Smooth muscle cell (in vitro differentiated cells): Measurements from ENCODE around the gene RPL41. TPM values are rescaled to one million over a fixed set of nuclear protein-coding genes. Genes with fewer than 3 reads are reported as not detected.
A peak's percentile ranks its signal among the peaks of the same experiment; 100 is the strongest.

ENCODE experiments used
- DNase-seq: peaks from one replicate; lab custom pipeline; 2025; ENCODE audit not compliant: unreplicated experiment; lab: John Stamatoyannopoulos, UW
- H2AFZ ChIP-seq: fragments of 200-600 bp; sonication (generic); 2 replicates; pipeline ENCODE4 v1.6.0; 2016; ENCODE audit warnings: antibody characterized with exemption, low read depth, mild to moderate bottlenecking
- H3F3A ChIP-seq: fragments of 200-600 bp; sonication (generic); 2 replicates; pipeline ENCODE4 v1.6.0; 2017; ENCODE audit warnings: antibody characterized with exemption, low read depth
- H3K27ac ChIP-seq: fragments of 200-600 bp; sonication (generic); 2 replicates; pipeline ENCODE4 v1.5.1; 2016; ENCODE audit warnings: low read depth, mild to moderate bottlenecking
- H3K27me3 ChIP-seq: fragments of 200-600 bp; sonication (generic); 2 replicates; pipeline ENCODE4 v1.6.1; 2016; ENCODE audit warnings: low read depth, mild to moderate bottlenecking
- H3K36me3 ChIP-seq: fragments of 200-600 bp; sonication (generic); 2 replicates; pipeline ENCODE4 v1.5.1; 2016; ENCODE audit warnings: low read depth
- H3K4me1 ChIP-seq: fragments of 200-600 bp; sonication (generic); 2 replicates; pipeline ENCODE4 v1.5.1; 2016; ENCODE audit warnings: low read depth
- H3K4me2 ChIP-seq: fragments of 200-600 bp; sonication (generic); 2 replicates; pipeline ENCODE4 v1.6.0; 2016; ENCODE audit warnings: mild to moderate bottlenecking
- H3K4me3 ChIP-seq: fragments of 200-600 bp; sonication (generic); 2 replicates; pipeline ENCODE4 v1.5.1; 2016; ENCODE audit warnings: mild to moderate bottlenecking
- H3K79me2 ChIP-seq: fragments of 200-600 bp; sonication (generic); 2 replicates; pipeline ENCODE4 v1.6.0; 2016; ENCODE audit warnings: low read depth, mild to moderate bottlenecking
- H3K9ac ChIP-seq: fragments of 200-600 bp; sonication (generic); 2 replicates; pipeline ENCODE4 v1.6.0; 2016; ENCODE audit warnings: low read depth
- H3K9me3 ChIP-seq: fragments of 200-600 bp; sonication (generic); replicated peaks from 2 replicates; pipeline ENCODE4 v1.5.1; 2016; ENCODE audit warnings: low read depth
- H4K20me1 ChIP-seq: fragments of 200-600 bp; sonication (generic); 2 replicates; pipeline ENCODE4 v1.6.0; 2016; ENCODE audit warnings: low read depth
- WGBS: methylation state at CpG from one replicate; pipeline ENCODE4 v1.1.7; 2016; ENCODE audit warnings: low lambda C conversion rate; 5-methylcytosine and 5-hydroxymethylcytosine counted together
- polyA plus RNA-seq: library from polyadenylated mRNA; unstranded; fragments of >200 nt; fragmentation: Nextera tagmentation; extraction: Ambion mirVana; gene quantifications from 2 replicates; pipeline ENCODE4 v1.2.1, GENCODE V29; 2016
- total RNA-seq: library from RNA; depleted of rRNA; stranded (reverse); fragments of >200 nt; gene quantifications from 2 replicates; pipeline ENCODE4 v1.2.3, GENCODE V29; 2014
- TF ChIP-seq, protein P1 (sequence below): fragments of 200-600 bp; sonication (generic); IDR thresholded peaks from 2 replicates; pipeline ENCODE4 v1.5.1; 2017; ENCODE audit warnings: borderline replicate concordance, mild to moderate bottlenecking, antibody characterized with exemption; ENCODE audit not compliant: insufficient read depth, poor library complexity, severe bottlenecking

The RPL41 gene
- total and polyA plus RNA-seq, 2 experiments from 2014 or later = 2,414 to 3,246 TPM

DNA sequence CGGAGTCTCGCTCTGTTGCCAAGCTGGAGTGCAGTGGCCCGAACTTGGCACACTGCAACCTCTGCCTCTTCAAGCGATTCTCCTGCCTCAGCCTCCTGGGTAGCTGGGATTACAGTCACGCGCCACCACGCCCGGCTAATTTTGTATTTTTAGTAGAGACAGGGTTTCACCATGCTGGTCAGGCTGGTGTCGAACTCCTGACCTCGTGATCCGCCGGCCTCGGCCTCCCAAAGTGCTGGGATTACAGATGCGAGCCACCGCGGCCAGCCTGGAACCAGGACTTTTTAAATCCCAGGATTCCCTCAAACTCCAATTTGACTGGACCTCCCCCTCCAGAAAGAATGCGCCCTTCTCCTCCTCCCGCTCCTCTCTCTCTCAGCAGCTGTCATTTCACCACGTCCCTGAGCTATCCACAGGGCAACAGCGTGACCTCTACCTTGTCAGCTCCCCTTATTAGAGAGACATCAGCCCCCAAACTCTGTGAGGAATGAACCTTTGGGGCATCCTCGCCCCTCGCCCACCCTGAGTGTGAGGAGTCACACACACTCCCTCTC, 13.6 kb downstream of the RPL41 start:
- Histone ChIP-seq H3K4me3 (no peak overlapping the region), H3K4me2 (peak overlapping the region; percentile 90), H3K27ac (no peak overlapping the region), H3K9me3 (no peaks in the 10 kb centered on the region), H3F3A (peaks cover 14% of the 10 kb centered on the region), H2AFZ (no peak overlapping the region), H3K27me3 (no peaks in the 10 kb centered on the region), H3K4me1 (peaks cover 21% of the 10 kb centered on the region), H3K79me2 (peaks cover 14% of the 10 kb centered on the region), H3K36me3 (no peaks in the 10 kb centered on the region), H4K20me1 (no peaks in the 10 kb centered on the region), H3K9ac (no peak overlapping the region)
- DNase-seq = no peak
- WGBS = 82% methylated on average over 22 of the region's 22 CpGs
- TF ChIP-seq, protein P1, sequence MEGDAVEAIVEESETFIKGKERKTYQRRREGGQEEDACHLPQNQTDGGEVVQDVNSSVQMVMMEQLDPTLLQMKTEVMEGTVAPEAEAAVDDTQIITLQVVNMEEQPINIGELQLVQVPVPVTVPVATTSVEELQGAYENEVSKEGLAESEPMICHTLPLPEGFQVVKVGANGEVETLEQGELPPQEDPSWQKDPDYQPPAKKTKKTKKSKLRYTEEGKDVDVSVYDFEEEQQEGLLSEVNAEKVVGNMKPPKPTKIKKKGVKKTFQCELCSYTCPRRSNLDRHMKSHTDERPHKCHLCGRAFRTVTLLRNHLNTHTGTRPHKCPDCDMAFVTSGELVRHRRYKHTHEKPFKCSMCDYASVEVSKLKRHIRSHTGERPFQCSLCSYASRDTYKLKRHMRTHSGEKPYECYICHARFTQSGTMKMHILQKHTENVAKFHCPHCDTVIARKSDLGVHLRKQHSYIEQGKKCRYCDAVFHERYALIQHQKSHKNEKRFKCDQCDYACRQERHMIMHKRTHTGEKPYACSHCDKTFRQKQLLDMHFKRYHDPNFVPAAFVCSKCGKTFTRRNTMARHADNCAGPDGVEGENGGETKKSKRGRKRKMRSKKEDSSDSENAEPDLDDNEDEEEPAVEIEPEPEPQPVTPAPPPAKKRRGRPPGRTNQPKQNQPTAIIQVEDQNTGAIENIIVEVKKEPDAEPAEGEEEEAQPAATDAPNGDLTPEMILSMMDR = no peak

DNA sequence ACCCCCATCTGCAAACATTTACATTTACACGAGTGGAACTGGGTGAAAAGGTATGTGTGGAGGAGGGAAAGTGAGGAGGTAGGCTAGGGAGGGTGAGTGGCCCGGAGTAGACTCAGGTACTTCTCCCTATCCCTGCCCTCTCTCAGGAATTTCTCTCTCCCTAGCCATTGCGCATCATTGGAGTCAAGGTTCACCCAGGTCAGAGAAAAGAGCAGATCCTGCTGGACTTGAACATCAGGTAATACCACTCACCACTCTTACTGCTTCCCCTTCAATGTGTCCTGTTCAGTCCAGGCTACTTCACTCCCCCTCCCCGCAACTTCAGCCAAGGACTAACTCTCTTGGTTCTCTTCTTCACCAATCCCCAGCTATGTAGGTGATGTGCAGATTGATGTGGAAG, 14.4 kb downstream of the RPL41 start:
- Histone ChIP-seq H3K4me1 (peaks cover 21% of the 10 kb centered on the region), H3K9ac (no peak overlapping the region), H2AFZ (no peak overlapping the region), H3K4me2 (no peak overlapping the region), H4K20me1 (no peaks in the 10 kb centered on the region), H3K27ac (no peak overlapping the region), H3K79me2 (peaks cover 14% of the 10 kb centered on the region), H3K9me3 (no peaks in the 10 kb centered on the region), H3K27me3 (no peaks in the 10 kb centered on the region), H3K36me3 (no peaks in the 10 kb centered on the region), H3F3A (peaks cover 14% of the 10 kb centered on the region), H3K4me3 (no peak overlapping the region)
- 92% methylated on average over 4 of the region's 4 CpGs for WGBS
- TF ChIP-seq, protein P1 = no peak
- DNase-seq = no peak

DNA sequence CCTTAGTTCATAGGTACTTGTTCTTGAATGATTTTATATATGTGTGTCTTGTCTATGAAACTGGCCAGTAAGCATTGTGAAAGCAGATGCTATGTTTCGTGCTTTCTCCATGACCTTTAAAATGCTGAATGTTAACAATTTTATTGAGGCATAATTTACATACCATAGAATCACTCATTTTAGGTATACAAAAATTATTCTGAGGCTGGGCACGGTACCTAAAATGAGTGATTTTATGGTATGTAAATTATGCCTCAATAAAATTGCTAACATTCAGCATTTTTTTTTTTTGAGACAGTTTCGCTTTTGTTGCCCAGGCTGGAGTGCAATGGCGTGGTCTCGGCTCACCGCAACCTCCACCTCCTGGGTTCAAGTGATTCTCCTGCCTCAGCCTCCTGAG, 18.5 kb downstream of the RPL41 start:
- WGBS = 95% methylated on average over 6 of the region's 6 CpGs
- Histone ChIP-seq H3K27me3 (no peaks in the 10 kb centered on the region), H3K9me3 (no peaks in the 10 kb centered on the region), H3K9ac (no peak overlapping the region), H3K36me3 (peaks cover 20% of the 10 kb centered on the region), H3K4me2 (no peak overlapping the region), H3K4me3 (no peak overlapping the region), H3K27ac (no peak overlapping the region), H2AFZ (no peak overlapping the region), H4K20me1 (no peaks in the 10 kb centered on the region), H3K79me2 (peaks cover 6% of the 10 kb centered on the region), H3F3A (no peaks in the 10 kb centered on the region), H3K4me1 (peaks cover 1% of the 10 kb centered on the region)
- DNase-seq = no peak
- TF ChIP-seq, protein P1 = no peak
